ENCODE data around the gene SERPINE1. TPM values are rescaled to one million over a fixed set of nuclear protein-coding genes. Genes with fewer than 3 reads are reported as not detected.

Gene SERPINE1
- total and polyA plus RNA-seq, 2 of the 4 experiments (the other 2 are of a cell fraction), result 1,441 to 2,783 TPM

GRCh38 chr7:101175664-101176063 lies 48.8 kb downstream of the SERPINE1 start:
- Histone ChIP-seq H2AK5ac (ENCODE audit: low read depth, low read length) (no peak overlapping the region), H3K9me3 (ENCODE audit: control insufficient read depth, insufficient read depth, low read length) (peaks cover 4% of the 10 kb centered on the region; the same call in 1 of the 2 replicates), H2AFZ (replicated peaks; ENCODE audit: low read length, poor library complexity) (no peak overlapping the region), H2BK20ac (ENCODE audit: low read depth, low read length) (no peak overlapping the region), H3K79me1 (ENCODE audit: low read depth in 1 of 2, low read length in 2 of 2) (no peaks in the 10 kb centered on the region), H3K18ac (ENCODE audit: low read depth, low read length) (no peak overlapping the region), H3K4me2 (ENCODE audit: low read depth, low read length) (no peak overlapping the region), H3K56ac (ENCODE audit: extremely low read depth, insufficient read depth, low read length) (no peak overlapping the region), H3K9me1 (ENCODE audit: insufficient read depth, low read length) (no peaks in the 10 kb centered on the region), H3K14ac (replicated peaks; ENCODE audit: low read depth, low read length) (no peak overlapping the region), H4K8ac (ENCODE audit: low read depth in 2 of 2, low read length in 2 of 2) (no peak overlapping the region), H2BK15ac (ENCODE audit: low read depth, low read length) (no peak overlapping the region), H2AK9ac (replicated peaks; ENCODE audit: low read depth, low read length, poor library complexity) (no peak overlapping the region), H3K4ac (ENCODE audit: low read depth, low read length) (no peak overlapping the region), H2BK120ac (ENCODE audit: low read depth, low read length) (no peak overlapping the region), H3K36me3 (ENCODE audit: control insufficient read depth, insufficient read depth, low read length) (no peaks in the 10 kb centered on the region), H3K23ac (ENCODE audit: low read depth, low read length) (no peak overlapping the region), H3K4me3 (ENCODE audit: insufficient read depth, low read depth, low read length) (no peak overlapping the region), H3K27ac (ENCODE audit: insufficient read depth, low read length) (no peak overlapping the region), H3K9ac (ENCODE audit: low read depth, low read length) (no peak overlapping the region), H3K4me1 (ENCODE audit: control insufficient read depth, insufficient read depth, low read length) (peaks cover 3% of the 10 kb centered on the region; the same call in 1 of the 2 replicates), H4K20me1 (ENCODE audit: insufficient read depth, low read length) (no peaks in the 10 kb centered on the region; the same call in 1 of the 2 replicates), H3K27me3 (ENCODE audit: control insufficient read depth, insufficient read depth, low read length) (peaks cover 92% of the 10 kb centered on the region), H4K91ac (ENCODE audit: insufficient read depth, low read depth, low read length) (no peak overlapping the region), H4K5ac (ENCODE audit: low read depth, low read length) (no peak overlapping the region), H2BK5ac (ENCODE audit: low read depth, low read length, poor library complexity, severe bottlenecking) (no peak overlapping the region)
- DNase-seq (no peak), ATAC-seq (ENCODE audit: low read depth) (no peak)
- ChIA-PET CTCF (no interaction called here), POLR2A (ENCODE audit: unreplicated experiment) (no interaction called here)
- no peak for TF ChIP-seq MAZ (IDR thresholded peaks at IDR 0.05; ENCODE audit: borderline replicate concordance, low read depth, low read length)
- TF ChIP-seq POLR2A (IDR thresholded peaks at IDR 0.05; ENCODE audit: low read depth, low read length), result no peak
- no peak for TF ChIP-seq RAD21 (IDR thresholded peaks at IDR 0.05; ENCODE audit: low read length)
- TF ChIP-seq MAFK (IDR thresholded peaks at IDR 0.05; ENCODE audit: low read depth, low read length), result no peak
- no peak for TF ChIP-seq FOS (IDR thresholded peaks at IDR 0.05; ENCODE audit: low read depth, low read length)
- TF ChIP-seq RCOR1 (IDR thresholded peaks at IDR 0.05; ENCODE audit: insufficient replicate concordance, low read length), result no peak
- in situ Hi-C loops (cut with MboI; ENCODE audit: low sequenced_read_pairs), result no loop called here
- dilution Hi-C loops (cut with HindIII; ENCODE audit: low sequenced_read_pairs, unreplicated experiment), result no loop called here
- intact Hi-C loops (cut with micrococcal nuclease), result no loop called here
- BruUV-seq (replicated peaks), result no TSS peak
- no CpG with 5 or more reads among the region's 3 CpGs for WGBS, 2 experiments (ENCODE audit: extremely low coverage in 2 of 2, insufficient read length in 1 of 2)

Data from IMR-90 (cell line).